Fibroblast of lung (primary cell): Measurements from ENCODE around the gene CCDC92B. TPM values are rescaled to one million over a fixed set of nuclear protein-coding genes. Genes with fewer than 3 reads are reported as not detected.
A peak's percentile ranks its signal among the peaks of the same experiment; 100 is the strongest.

Experiments used
- DNase-seq, 2 donors: peaks; one replicate each; pipeline versions ENCODE4 v3.0.0 to v3.0.0-alpha.2; 2010; ENCODE audit warnings: low read depth in 2 of 2
- H2AFZ ChIP-seq: 2 replicates; pipeline ENCODE4 v1.5.1; 2012; ENCODE audit warnings: low read length, control low read depth, inconsistent platforms
- H3K27ac ChIP-seq: 2 replicates; pipeline ENCODE4 v1.5.1; 2011; ENCODE audit warnings: low read length, control low read depth; ENCODE audit not compliant: insufficient read depth
- H3K27me3 ChIP-seq: 2 replicates; pipeline ENCODE4 v1.5.1; 2011; ENCODE audit warnings: mild to moderate bottlenecking, low read length; ENCODE audit not compliant: control insufficient read depth, insufficient read depth
- H3K36me3 ChIP-seq: 2 replicates; pipeline ENCODE4 v1.5.1; 2011; ENCODE audit warnings: low read length; ENCODE audit not compliant: control insufficient read depth, insufficient read depth
- H3K4me1 ChIP-seq: 2 replicates; pipeline ENCODE4 v1.5.1; 2011; ENCODE audit warnings: low read length; ENCODE audit not compliant: control insufficient read depth, insufficient read depth; ENCODE audit errors: extremely low read depth
- H3K4me2 ChIP-seq: 2 replicates; pipeline ENCODE4 v1.5.1; 2011; ENCODE audit warnings: low read length, control low read depth; ENCODE audit not compliant: insufficient read depth; ENCODE audit errors: extremely low read depth
- H3K4me3 ChIP-seq, 4 experiments: fragments of 200-600 bp in 1 of 4; sonication (generic) in 1 of 4; replicated peaks in 1 of 4; 2 replicates each; pipeline ENCODE4 v1.5.1; 2011 to 2016; ENCODE audit warnings: low read length in 4 of 4, low read depth in 3 of 4, mild to moderate bottlenecking in 3 of 4, control low read depth in 2 of 4, inconsistent platforms in 1 of 4, mixed read lengths in 1 of 4; ENCODE audit not compliant: insufficient read depth in 1 of 4; ENCODE audit errors: control extremely low read depth in 1 of 4
- H3K79me2 ChIP-seq: 2 replicates; pipeline ENCODE4 v1.5.1; 2012; ENCODE audit warnings: mild to moderate bottlenecking, low read length, inconsistent platforms; ENCODE audit not compliant: control insufficient read depth, insufficient read depth
- H3K9ac ChIP-seq: 2 replicates; pipeline ENCODE4 v1.5.1; 2011; ENCODE audit warnings: mild to moderate bottlenecking, low read length, control low read depth; ENCODE audit not compliant: insufficient read depth
- H3K9me3 ChIP-seq: 2 replicates; pipeline ENCODE4 v1.5.1; 2012; ENCODE audit warnings: low read depth, low read length; ENCODE audit not compliant: control insufficient read depth, insufficient read depth
- H4K20me1 ChIP-seq: 2 replicates; pipeline ENCODE4 v1.5.1; 2011; ENCODE audit warnings: low read length; ENCODE audit not compliant: control insufficient read depth, insufficient read depth; ENCODE audit errors: extremely low read depth
- EZH2 ChIP-seq: IDR thresholded peaks from 2 replicates; pipeline ENCODE4 v1.5.1; 2012; ENCODE audit warnings: low read length, control low read depth, mild to moderate bottlenecking; ENCODE audit errors: missing control alignments
- polyA plus RNA-seq, 2 donors: library from polyadenylated mRNA; depleted of rRNA in 1 of 2; stranded (reverse) in 1 of 2; unstranded in 1 of 2; fragments of >200 nt; gene quantifications; 2 replicates each; pipeline ENCODE4 v1.2.1, GENCODE V29; 2011 to 2012; ENCODE audit warnings: missing spikeins in 1 of 2
- total RNA-seq: library from RNA; depleted of rRNA; stranded (reverse); fragments of >200 nt; gene quantifications from 2 replicates; pipeline ENCODE4 v1.2.1, GENCODE V29; 2014
- TF ChIP-seq, protein P1 (sequence below), 2 donors: IDR thresholded peaks in 1 of 2; conservative IDR thresholded peaks in 1 of 2; 1 replicate in 1 of 2; 2 replicates in 1 of 2; pipeline ENCODE4 v1.5.1; 2011 to 2012; ENCODE audit warnings: low read length in 2 of 2, control low read depth in 1 of 2, inconsistent platforms in 1 of 2, low read depth in 1 of 2, mild to moderate bottlenecking in 1 of 2

The CCDC92B gene
- total and polyA plus RNA-seq, 2 donors (not counting 1 experiment from before 2014, with no cell fraction given) = not detected

- Histone ChIP-seq H2AFZ (no peak overlapping the region), H3K4me1 (no peaks in the 10 kb centered on the region), H3K4me3 (no peak overlapping the region), H4K20me1 (no peaks in the 10 kb centered on the region), H3K27me3 (peaks cover 11% of the 10 kb centered on the region), H3K4me2 (no peak overlapping the region), H3K9ac (no peak overlapping the region), H3K36me3 (no peaks in the 10 kb centered on the region), H3K27ac (no peak overlapping the region), H3K9me3 (no peaks in the 10 kb centered on the region), H3K79me2 (no peaks in the 10 kb centered on the region)
- TF ChIP-seq EZH2 = peak; percentile 76
- TF ChIP-seq, protein P1, sequence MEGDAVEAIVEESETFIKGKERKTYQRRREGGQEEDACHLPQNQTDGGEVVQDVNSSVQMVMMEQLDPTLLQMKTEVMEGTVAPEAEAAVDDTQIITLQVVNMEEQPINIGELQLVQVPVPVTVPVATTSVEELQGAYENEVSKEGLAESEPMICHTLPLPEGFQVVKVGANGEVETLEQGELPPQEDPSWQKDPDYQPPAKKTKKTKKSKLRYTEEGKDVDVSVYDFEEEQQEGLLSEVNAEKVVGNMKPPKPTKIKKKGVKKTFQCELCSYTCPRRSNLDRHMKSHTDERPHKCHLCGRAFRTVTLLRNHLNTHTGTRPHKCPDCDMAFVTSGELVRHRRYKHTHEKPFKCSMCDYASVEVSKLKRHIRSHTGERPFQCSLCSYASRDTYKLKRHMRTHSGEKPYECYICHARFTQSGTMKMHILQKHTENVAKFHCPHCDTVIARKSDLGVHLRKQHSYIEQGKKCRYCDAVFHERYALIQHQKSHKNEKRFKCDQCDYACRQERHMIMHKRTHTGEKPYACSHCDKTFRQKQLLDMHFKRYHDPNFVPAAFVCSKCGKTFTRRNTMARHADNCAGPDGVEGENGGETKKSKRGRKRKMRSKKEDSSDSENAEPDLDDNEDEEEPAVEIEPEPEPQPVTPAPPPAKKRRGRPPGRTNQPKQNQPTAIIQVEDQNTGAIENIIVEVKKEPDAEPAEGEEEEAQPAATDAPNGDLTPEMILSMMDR (conservative IDR thresholded peaks at IDR 0.05 in 1 of 2, IDR thresholded peaks at IDR 0.05 in 1 of 2; ENCODE audit: low read depth in 1 of 2, low read length in 2 of 2) = no peak
- no peak for DNase-seq
These were observed 6.7 kb upstream of the CCDC92B start for GRCh38 chr17:2755891-2756724.

DNA sequence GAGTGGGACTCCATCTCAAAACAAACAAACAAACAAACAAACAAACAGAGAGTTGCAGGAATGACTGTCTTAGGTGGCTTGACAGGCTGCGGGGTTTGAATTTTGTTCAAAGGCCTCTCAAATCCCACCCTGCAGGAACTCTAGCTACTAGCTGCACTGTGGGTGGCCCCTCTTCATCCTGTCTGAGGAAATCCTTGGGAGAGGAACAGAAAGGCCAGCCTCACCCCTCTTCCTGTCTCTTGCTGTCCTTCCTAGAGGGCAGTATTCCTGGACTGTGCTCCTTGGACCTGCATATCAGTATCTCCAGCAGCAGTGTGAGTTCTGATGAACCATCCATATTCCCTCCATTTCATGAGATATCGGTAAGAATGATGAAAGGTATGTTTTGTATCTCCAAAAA lies 2.0 kb upstream of the CCDC92B start:
- no peak overlapping the region for H3K27ac ChIP-seq
- H3K9me3 ChIP-seq = no peaks in the 10 kb centered on the region
- TF ChIP-seq, protein P1 (conservative IDR thresholded peaks at IDR 0.05 in 1 of 2, IDR thresholded peaks at IDR 0.05 in 1 of 2; ENCODE audit: low read depth in 1 of 2, low read length in 2 of 2) = no peak
- no peak for TF ChIP-seq EZH2
- H3K4me1 ChIP-seq = no peaks in the 10 kb centered on the region
- H3K36me3 ChIP-seq = no peaks in the 10 kb centered on the region
- H2AFZ ChIP-seq = no peak overlapping the region
- no peak overlapping the region for H3K4me2 ChIP-seq
- no peaks in the 10 kb centered on the region for H4K20me1 ChIP-seq
- DNase-seq = no peak
- H3K79me2 ChIP-seq = no peaks in the 10 kb centered on the region
- no peak overlapping the region for H3K9ac ChIP-seq
- H3K4me3 ChIP-seq = no peak overlapping the region
- H3K27me3 ChIP-seq = peaks cover 7% of the 10 kb centered on the region

GRCh38 chr17:2750721-2751120 lies 1.3 kb upstream of the CCDC92B start:
- no peak overlapping the region for H3K27ac ChIP-seq
- H3K9ac ChIP-seq = no peak overlapping the region
- no peak overlapping the region for H3K4me2 ChIP-seq
- H3K9me3 ChIP-seq = no peaks in the 10 kb centered on the region
- no peaks in the 10 kb centered on the region for H3K36me3 ChIP-seq
- no peaks in the 10 kb centered on the region for H3K79me2 ChIP-seq
- TF ChIP-seq EZH2 = no peak
- TF ChIP-seq, protein P1 (conservative IDR thresholded peaks at IDR 0.05 in 1 of 2, IDR thresholded peaks at IDR 0.05 in 1 of 2; ENCODE audit: low read depth in 1 of 2, low read length in 2 of 2) = no peak
- H2AFZ ChIP-seq = no peak overlapping the region
- H3K4me3 ChIP-seq = no peak overlapping the region
- no peak for DNase-seq
- no peaks in the 10 kb centered on the region for H3K27me3 ChIP-seq
- H3K4me1 ChIP-seq = no peaks in the 10 kb centered on the region
- no peaks in the 10 kb centered on the region for H4K20me1 ChIP-seq
